ENCODE data around the gene YBX2.

YBX2 gene

DNA sequence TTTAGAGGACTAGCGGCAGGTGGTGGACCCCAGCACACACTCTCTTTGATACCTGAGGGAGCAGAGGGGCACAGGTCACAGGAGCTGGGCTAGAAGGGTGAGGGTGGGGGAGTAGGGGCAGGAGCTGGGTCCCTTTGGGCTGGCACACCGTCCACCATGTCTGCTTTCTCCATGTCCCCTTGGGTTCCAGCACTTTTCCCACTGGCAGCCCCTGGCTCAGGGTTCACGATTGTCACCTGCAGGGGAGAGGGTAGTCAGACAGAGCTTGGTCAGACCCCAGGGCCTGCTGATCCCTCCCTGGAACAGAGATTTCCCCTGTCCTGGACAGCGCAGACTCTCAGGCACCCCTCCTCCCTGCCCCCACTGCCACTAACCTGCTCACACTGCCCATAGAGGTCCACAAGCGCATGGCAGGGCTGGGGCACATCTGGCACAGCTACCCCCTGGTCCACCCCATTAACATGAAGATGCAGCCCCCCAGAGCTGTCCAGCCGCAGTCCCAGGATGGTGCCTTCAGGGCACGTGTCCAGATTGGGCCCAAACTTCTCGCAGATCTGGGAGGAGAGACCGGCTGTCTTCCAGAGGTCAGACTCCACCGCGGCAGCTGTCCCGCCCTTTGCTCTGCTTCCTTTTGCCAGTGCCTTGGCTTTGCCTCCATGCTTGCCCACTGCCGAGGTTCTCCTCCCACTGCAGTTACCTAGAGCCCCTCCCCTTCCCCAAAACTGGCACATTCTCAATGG lies 23.9 kb upstream of the YBX2 start:
- H3K4me3 ChIP-seq (ENCODE audit: low read depth, low read length) = no peak overlapping the region
- TF ChIP-seq, protein P1, sequence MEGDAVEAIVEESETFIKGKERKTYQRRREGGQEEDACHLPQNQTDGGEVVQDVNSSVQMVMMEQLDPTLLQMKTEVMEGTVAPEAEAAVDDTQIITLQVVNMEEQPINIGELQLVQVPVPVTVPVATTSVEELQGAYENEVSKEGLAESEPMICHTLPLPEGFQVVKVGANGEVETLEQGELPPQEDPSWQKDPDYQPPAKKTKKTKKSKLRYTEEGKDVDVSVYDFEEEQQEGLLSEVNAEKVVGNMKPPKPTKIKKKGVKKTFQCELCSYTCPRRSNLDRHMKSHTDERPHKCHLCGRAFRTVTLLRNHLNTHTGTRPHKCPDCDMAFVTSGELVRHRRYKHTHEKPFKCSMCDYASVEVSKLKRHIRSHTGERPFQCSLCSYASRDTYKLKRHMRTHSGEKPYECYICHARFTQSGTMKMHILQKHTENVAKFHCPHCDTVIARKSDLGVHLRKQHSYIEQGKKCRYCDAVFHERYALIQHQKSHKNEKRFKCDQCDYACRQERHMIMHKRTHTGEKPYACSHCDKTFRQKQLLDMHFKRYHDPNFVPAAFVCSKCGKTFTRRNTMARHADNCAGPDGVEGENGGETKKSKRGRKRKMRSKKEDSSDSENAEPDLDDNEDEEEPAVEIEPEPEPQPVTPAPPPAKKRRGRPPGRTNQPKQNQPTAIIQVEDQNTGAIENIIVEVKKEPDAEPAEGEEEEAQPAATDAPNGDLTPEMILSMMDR (IDR thresholded peaks at IDR 0.05; ENCODE audit: low read depth, low read length) = no peak

DNA sequence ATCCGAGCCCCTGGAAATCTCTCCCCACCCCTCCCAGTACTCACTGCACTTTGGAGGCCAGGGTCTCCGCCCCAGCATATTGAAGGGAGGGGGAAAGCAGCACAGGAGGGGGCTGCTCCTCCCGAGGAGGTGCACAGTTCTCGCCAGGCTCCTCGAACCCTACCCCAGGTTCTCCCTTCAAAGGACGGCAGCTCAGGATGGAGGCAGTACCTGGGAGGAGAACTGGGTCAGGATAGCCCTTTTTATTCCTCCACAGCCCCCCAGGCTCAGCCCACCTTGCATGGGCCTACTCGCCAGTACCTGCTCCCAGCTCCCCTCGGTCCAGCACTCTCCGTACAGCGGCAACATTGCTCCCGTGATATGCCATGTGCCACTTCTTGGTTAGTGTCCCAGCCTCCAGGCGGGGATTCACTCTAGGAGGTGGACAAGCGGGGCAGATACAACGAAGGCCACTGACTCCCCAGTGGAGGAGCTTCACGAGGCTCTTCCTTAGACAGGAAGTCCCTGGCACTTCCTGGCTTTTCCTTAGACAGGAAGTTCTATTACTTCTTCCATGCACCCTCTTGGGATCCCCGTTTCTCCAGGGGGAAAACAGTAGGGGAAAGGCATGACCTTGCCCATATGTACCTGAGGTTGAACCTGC lies 22.8 kb upstream of the YBX2 start:
- no peak overlapping the region for H3K4me3 ChIP-seq (ENCODE audit: low read depth, low read length)
- TF ChIP-seq, protein P1 (IDR thresholded peaks at IDR 0.05; ENCODE audit: low read depth, low read length) = no peak

DNA sequence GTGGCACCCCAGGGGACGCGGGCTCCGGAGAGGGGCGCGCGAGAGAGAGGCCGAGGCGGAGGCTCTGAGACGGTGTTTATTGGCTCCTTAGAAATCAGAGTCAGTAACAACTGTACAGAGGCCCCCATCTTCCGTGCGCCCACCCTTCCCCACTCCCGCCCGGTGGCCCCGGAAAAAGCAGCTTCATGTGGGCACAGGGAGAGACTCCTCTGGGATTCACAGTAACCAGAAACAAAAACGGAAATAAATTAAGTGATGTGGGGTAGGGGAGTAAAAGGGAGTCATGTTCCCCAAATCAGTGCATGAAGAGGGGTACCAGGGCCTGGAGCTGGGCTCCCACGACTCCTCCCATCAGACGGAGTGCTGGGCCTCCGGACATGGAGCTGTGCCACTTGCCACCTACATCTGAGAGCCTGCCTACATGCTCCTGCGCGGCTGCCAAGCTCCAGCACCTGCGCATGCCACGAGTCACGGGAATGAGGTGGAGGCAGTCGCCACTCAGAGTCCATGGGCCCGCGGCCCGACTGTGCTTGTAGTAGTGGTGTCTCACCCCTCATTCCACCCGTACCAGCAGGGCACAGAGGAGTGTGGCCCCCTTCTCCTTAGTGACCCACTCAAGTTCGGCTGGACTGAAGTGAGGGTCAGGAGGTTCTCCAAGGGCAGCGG lies 21.3 kb upstream of the YBX2 start:
- TF ChIP-seq, protein P1 (IDR thresholded peaks at IDR 0.05; ENCODE audit: low read depth, low read length) = no peak
- peak overlapping the region; percentile 86 for H3K4me3 ChIP-seq (ENCODE audit: low read depth, low read length)

DNA sequence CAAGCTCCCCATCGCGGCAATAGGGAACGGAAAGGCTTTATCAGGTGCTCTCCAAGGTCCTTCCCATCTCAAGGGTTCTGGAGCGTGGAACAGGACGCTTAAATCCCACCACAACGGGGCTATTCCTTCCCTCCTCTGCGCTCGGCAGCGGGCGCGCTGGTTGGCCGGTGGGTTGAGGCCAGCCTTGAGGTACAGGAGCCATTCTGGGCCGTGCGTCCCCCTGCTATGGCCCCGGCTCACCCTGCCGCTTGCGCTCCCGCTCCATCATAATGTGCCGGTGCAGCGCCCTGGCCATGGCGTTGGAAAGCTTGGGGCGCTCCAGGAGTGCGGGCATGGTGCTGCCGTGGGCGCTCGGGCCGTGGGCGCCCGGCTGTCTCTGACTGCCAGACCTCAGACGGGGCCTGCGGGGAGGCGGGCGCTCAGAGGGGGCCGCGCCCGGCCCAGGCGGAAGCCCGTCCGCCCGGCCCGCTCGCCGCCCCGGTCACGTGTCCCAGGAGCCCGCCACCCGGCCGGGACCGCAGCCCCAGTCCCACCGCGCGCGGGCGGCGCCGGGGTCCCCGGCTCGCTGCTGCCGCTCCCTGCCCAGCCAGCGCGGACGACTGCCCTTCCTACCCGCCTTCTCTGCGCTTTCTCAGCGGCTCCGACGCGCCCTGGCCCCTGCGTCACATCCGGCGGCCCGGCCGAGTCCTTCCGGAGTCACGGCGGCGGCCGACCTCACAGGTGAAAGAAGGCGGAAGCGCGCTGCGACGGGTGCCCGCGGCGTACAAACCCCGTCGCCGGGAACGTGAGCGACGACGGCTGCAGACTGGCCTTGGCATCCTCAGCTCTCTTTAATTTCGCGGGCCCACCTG lies 20.5 kb upstream of the YBX2 start, which contains the start of gene GPS2:
Gene GPS2, minus strand, starts transcription at position 642 of the 851 bp plus-strand sequence. Its CDS starts 308 bp downstream, at position 334.
- peak within 1 kb of the TSS; percentile 86 for H3K4me3 ChIP-seq (ENCODE audit: low read depth, low read length)
- TF ChIP-seq, protein P1 (IDR thresholded peaks at IDR 0.05; ENCODE audit: low read depth, low read length) = no peak

- TF ChIP-seq, protein P1 (IDR thresholded peaks at IDR 0.05; ENCODE audit: low read depth, low read length) = no peak
- peak overlapping the region; percentile 86 for H3K4me3 ChIP-seq (ENCODE audit: low read depth, low read length)
These were observed 19.7 kb upstream of the YBX2 start for GRCh38 chr17:7313890-7314718.

- TF ChIP-seq, protein P1 (IDR thresholded peaks at IDR 0.05; ENCODE audit: low read depth, low read length) = no peak
- H3K4me3 ChIP-seq (ENCODE audit: low read depth, low read length) = no peak overlapping the region
These were observed 18.9 kb upstream of the YBX2 start for GRCh38 chr17:7313088-7313889.

Measured in WI38 (cell line).